NOMO-1 (cell line): ENCODE data around the gene POMZP3.
"Not testable (repeated sequence)": the region's sequence is repeated elsewhere in the genome, so short reads cannot be mapped to it uniquely, and the experiment has no call there.

Source experiments
- DNase-seq, 2 experiments: peaks; one replicate each; lab custom pipeline; 2025; ENCODE audit not compliant: unreplicated experiment in 2 of 2; lab: John Stamatoyannopoulos, UW

Gene POMZP3

GRCh38 chr7:76626989-76627642, at the start of gene POMZP3:
POMZP3 (minus strand) TSS chr7:76627279; CDS start chr7:76626064, 1,215 bp downstream.
- DNase-seq: not testable (repeated sequence)

- DNase-seq: not testable (repeated sequence)
Observed at GRCh38 chr7:76675783-76676182, 48.7 kb upstream of the POMZP3 start.

- not testable (repeated sequence) for DNase-seq
Observed at GRCh38 chr7:76673346-76673745, 46.3 kb upstream of the POMZP3 start.

DNA sequence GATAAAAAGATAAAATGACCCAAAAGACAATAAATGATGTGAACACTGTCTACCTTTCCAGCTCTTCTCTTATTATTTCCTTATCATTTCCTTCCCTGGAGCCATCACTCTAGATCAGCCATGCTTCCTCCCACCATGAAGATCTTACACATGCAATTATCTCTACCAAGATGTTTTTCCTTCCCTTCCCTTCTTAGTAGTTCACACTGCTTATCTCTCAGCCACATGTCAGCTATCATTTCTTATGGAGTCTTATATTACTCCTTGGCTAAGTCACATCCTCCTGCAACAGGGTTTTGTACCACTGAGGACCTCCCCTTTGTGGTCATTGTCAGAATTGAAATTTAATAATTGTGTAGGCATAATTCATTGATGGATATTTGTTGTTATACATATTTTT, 32.1 kb upstream of the POMZP3 start:
- DNase-seq: not testable (repeated sequence)

GRCh38 chr7:76656425-76656824, 29.3 kb upstream of the POMZP3 start:
- DNase-seq: not testable (repeated sequence)

- DNase-seq: not testable (repeated sequence)
Observed at GRCh38 chr7:76642620-76643019, 15.5 kb upstream of the POMZP3 start.

DNA sequence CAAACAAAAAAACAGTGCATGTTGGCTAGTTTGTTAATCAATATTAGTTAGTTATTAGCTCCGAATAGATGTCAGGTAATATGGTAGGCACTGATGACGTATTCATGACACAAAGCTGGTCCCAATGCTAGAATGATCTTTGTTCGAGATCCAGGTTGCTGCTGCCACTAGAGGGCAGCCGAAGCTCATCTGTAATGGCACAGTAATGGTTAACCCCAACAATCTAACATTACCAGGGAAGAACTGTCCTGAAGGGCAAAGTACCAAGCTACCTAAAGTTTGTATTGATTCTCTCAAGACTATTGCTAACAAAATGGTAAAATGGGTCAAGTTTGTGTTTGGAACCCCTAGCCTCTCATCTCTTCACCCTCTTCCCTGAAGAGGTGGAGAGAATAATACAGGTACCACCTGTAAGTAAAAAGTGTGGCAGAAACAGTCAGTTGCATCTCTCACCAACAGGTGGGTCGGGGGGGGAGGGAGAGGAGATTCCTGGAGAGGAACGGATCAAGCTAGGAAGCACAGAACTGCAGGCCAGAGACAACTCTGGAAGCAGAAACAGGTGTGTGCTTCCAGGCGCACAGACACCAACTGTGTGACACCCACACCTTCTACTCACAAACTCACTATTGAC, 10.1 kb upstream of the POMZP3 start:
- peak in 1 of 2 experiments; percentile 27 for DNase-seq

DNA sequence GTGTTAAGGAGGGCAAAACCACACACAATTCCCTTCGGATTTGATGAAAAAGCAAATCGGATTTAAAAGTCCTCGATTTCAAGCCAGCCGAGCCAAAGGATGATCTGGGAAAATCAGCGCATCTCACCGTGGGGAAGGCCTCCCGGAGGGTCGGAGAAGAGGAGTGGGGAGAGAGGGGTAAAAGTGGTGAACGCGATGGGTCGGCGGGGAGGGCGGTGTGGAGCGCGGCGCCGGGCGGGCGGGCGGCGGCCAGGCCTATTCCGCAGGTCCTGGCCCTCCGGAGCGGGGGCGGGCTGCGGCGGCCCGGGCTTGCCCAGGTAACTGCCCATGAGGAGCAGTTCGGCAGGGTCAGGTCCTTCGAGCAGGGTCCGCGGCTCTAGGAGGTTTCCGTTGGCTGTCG, 498 bp downstream of the POMZP3 start:
- not testable (repeated sequence) for DNase-seq

DNA sequence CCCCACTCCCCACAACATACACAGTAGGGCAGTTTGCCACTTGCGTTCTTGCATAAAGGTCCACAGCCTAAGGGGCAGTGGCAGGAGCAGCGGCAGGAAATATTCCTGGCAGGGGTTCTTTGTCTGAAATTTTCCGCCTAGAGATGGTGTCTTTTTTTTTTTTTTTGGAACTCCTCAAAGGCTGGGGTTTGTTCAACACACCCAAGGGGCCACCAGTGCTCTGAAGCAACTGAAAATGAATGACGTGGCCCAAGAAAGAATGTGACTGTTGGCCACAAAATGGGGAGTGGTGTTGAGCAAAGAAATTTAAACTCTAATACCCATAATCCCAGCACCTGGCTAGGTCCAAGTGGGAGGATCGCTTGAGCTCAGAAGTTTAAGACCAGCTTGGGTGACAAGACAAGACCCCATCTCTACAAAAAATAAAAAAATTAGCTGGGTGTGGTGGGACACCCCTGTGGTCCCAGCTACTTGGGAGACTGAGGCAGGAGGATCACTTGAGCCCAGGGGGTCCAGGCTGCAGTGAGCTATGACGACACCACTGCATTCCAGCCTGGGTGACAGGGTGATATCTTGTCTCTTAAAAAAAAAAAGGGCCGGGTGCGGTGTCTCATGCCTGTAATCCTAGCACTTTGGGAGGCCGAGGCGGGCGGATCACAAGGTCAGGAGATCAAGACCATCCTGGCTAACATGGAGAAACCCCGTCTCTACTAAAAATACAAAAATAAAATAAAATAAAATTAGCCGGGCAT, 7.5 kb downstream of the POMZP3 start:
- not testable (repeated sequence) for DNase-seq

GRCh38 chr7:76613783-76614182, 13.3 kb downstream of the POMZP3 start:
- DNase-seq: not testable (repeated sequence)

DNA sequence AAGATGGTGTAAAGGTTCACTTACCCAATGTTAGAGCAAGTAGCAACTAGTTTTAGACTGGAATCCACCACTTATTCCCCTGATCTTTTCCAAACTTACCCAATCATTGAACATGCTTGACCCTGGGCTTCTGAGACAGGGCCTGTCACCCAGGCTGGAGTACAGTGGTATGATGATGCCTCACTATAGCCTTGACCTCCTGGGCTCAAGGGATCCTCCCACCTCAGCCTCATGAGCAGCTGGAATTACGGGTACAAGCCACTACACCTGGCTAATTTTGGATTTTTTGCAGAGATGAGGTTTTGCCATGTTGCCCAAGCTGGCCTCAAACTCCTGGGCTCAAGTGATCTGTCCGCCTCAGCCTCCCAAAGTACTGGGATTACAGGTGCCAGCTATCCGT, 14.8 kb downstream of the POMZP3 start:
- DNase-seq: not testable (repeated sequence)

- not testable (repeated sequence) for DNase-seq
Observed at GRCh38 chr7:76609864-76610263, 17.2 kb downstream of the POMZP3 start.

GRCh38 chr7:76608469-76608868, 18.6 kb downstream of the POMZP3 start:
- not testable (repeated sequence) for DNase-seq

DNA sequence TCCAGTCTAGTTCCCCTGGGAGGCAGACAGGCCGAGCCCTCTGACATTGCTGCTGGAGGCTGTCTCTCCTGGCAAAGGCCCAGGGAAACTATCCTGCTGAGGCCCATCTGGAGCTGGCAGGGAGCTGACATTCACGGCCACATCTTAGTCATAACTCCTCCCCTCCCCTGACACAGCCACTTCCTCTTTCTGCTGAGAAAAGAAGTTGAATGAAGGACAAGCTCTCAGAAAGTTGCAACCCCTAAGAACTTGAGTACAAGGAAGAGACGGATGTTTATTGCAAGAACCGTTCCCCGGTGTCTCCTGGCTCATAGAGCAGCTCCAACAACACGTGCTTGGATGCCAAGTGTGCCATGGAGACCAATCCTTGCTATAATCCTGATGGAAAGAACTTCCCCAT, 21.1 kb downstream of the POMZP3 start:
- DNase-seq: peak; percentile 95 to 98

DNA sequence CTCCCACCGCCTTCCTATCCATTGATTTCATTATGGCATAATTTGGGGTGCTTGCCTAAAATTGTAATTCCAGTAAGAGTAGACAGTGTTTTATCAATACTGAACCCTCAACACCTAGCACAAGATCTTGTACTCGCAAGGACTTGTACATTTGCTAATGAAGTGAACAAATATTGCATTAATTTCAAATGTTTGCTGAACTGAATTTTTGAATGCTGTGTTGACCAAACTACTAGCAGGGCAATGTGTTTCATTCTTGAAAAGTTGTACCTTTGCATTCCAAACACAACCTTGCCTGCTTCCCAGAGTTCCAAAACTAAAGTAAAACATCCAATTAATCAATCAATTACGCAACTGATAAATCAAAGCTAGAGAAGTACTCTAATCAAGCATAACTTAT, 26.4 kb downstream of the POMZP3 start:
- not testable (repeated sequence) for DNase-seq

GRCh38 chr7:76600116-76600482, 27.0 kb downstream of the POMZP3 start:
- DNase-seq: not testable (repeated sequence)

DNA sequence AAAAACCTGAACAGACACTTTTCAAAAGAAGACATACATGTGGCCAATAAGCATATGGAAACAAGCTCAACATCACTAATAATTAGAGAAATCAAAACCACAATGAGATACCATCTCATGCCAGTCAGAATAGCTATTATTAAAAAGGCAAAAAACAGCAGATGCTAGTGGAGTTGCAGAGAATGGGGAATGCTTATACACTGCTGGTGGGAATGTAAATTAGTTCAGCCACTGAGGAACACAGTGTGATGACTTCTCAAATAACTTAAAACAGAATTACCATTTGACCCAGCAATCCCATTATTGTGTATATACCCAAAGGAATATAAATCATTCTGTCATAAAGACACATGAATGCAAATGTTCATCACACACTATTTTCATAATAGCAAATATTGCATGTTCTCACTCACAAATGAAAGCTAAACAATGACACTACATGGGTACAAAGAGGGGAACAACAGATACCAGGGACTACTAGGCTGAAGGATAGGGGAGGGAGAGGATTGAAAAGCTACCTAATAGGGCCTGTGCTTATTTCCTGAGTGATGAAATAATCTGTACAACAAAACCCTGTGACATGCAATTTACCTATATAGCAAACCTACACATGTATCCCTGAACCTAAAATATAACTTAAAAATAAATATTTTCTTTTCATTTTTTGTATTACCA, 28.4 kb downstream of the POMZP3 start:
- not testable (repeated sequence) for DNase-seq

DNA sequence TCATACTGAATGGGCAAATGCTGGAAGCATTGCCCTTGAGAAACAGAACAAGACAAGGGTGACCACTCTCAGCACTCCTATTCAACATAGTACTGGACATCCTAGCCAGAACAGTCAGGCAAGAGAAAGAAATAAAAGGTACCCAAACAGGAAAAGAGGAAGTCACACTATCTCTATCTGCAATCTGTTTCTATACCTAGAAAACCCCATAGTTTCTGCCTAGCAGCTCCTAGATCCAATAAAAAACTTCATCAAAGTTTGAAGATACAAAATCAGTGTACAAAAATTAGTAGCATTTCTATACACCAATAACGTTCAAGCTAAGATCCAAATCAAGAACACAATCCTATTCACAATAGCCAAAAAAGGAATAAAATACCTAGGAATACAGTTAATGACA, 29.8 kb downstream of the POMZP3 start:
- DNase-seq: peak in 1 of 2 experiments; percentile 48

- peak in 1 of 2 experiments; percentile 64 for DNase-seq
Observed at GRCh38 chr7:76592694-76593093, 34.4 kb downstream of the POMZP3 start.

DNA sequence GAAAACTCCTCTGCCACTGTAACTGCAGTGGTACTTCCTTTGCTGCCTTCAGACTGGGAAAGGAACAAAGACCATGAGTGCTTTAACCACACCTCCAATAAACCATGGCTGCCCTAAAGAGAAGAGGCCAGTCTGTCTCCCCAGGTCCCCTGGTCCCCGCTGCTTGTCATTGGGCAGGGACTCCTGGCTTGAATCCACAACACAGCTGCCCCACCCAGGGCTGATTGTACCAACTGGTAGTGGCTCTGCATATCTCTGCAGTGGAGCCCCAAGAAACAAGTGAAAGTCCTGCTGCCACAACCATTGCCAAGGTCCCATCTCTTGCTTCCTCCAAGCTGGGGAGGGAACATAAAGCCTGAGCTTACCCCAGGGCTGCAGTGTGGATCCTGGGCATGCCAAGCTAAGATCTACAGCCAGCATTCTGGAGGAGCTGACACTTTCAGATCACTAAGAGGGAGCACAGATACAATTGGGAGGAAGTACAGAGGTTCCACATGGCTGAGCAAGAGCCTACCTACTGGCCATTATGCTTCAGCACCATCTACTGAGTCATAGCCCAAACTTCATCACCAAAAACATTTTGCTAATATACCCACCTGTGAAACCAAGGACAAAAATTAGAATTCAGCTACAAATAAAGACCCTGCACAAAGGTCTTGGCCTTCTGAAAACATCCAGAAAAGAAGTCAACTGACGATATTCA, 35.3 kb downstream of the POMZP3 start:
- not testable (repeated sequence) for DNase-seq
